Chondrocyte (in vitro differentiated cells): Measurements from ENCODE around the gene PPP1R27. TPM values are rescaled to one million over a fixed set of nuclear protein-coding genes. Genes with fewer than 3 reads are reported as not detected.

Experiments used
- DNase-seq: peaks from one replicate; pipeline ENCODE4 v3.0.0; 2021; ENCODE audit warnings: mixed read lengths, low spot score
- H3K27ac Mint-ChIP-seq: one replicate; pipeline ENCODE4 v1.8.0; 2021; ENCODE audit warnings: mild to moderate bottlenecking, moderate library complexity, mixed read lengths; ENCODE audit not compliant: unreplicated experiment
- H3K27me3 Mint-ChIP-seq: 2 replicates; pipeline ENCODE4 v1.8.0; 2021; ENCODE audit warnings: low read depth, mixed read lengths
- H3K36me3 Mint-ChIP-seq: 2 replicates; pipeline ENCODE4 v1.8.0; 2021; ENCODE audit warnings: low read depth, mixed read lengths
- H3K4me1 Mint-ChIP-seq: 2 replicates; pipeline ENCODE4 v1.8.0; 2021; ENCODE audit warnings: low read depth, mild to moderate bottlenecking, mixed read lengths
- H3K4me3 Mint-ChIP-seq: one replicate; pipeline ENCODE4 v1.8.0; 2021; ENCODE audit warnings: mild to moderate bottlenecking, moderate library complexity, mixed read lengths; ENCODE audit not compliant: unreplicated experiment
- H3K9me3 Mint-ChIP-seq: 2 replicates; pipeline ENCODE4 v1.8.0; 2021; ENCODE audit warnings: low read depth, mixed read lengths
- total RNA-seq: library from RNA; stranded (reverse); gene quantifications from 3 replicates; pipeline ENCODE4 v1.2.1, GENCODE V29; 2021
- TF ChIP-seq, protein P1 (sequence below): fragments of 200-600 bp; sonication (generic); IDR thresholded peaks from 2 replicates; pipeline ENCODE4 v1.5.0; 2021; ENCODE audit warnings: antibody characterized with exemption, mild to moderate bottlenecking, moderate library complexity

Gene PPP1R27
- total RNA-seq, 1 donor from 2014 or later, result not detected

DNA sequence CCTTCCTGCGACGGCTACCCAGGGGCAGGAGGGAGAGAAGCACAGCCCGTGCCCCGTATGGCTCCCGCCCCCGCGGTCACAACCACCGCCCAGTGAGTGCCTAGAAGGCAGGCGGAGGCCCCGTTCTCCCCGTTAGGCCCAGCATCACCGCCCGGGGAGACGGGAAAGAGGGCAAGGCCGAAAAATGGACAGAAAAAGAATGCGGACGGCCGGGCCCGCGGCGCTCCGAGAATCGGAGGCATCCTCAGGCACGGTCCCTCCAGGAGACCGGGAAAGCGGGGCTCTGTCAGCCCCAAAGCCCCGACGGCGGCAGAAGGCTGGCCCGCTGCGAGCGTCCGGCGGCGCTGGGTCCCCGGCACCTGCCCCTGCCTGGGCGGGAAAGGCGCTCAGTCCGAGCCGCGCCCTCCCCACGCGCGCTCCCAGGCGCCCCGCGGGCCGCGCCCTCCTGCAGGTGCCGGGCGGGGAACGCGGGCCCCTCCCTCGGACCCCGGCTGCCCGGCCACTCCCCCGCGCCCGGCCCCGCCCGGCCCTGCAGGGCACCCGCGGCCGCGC, 2.2 kb downstream of the PPP1R27 start:
- no peaks in the 10 kb centered on the region for H3K9me3 Mint-ChIP-seq
- H3K27me3 Mint-ChIP-seq, result no peaks in the 10 kb centered on the region
- peaks cover 31% of the 10 kb centered on the region for H3K4me1 Mint-ChIP-seq
- peak overlapping the region; percentile 89 for H3K27ac Mint-ChIP-seq
- peak overlapping the region; percentile 92 for H3K4me3 Mint-ChIP-seq
- H3K36me3 Mint-ChIP-seq, result no peaks in the 10 kb centered on the region
- TF ChIP-seq, protein P1, sequence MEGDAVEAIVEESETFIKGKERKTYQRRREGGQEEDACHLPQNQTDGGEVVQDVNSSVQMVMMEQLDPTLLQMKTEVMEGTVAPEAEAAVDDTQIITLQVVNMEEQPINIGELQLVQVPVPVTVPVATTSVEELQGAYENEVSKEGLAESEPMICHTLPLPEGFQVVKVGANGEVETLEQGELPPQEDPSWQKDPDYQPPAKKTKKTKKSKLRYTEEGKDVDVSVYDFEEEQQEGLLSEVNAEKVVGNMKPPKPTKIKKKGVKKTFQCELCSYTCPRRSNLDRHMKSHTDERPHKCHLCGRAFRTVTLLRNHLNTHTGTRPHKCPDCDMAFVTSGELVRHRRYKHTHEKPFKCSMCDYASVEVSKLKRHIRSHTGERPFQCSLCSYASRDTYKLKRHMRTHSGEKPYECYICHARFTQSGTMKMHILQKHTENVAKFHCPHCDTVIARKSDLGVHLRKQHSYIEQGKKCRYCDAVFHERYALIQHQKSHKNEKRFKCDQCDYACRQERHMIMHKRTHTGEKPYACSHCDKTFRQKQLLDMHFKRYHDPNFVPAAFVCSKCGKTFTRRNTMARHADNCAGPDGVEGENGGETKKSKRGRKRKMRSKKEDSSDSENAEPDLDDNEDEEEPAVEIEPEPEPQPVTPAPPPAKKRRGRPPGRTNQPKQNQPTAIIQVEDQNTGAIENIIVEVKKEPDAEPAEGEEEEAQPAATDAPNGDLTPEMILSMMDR, result no peak
- DNase-seq, result no peak

DNA sequence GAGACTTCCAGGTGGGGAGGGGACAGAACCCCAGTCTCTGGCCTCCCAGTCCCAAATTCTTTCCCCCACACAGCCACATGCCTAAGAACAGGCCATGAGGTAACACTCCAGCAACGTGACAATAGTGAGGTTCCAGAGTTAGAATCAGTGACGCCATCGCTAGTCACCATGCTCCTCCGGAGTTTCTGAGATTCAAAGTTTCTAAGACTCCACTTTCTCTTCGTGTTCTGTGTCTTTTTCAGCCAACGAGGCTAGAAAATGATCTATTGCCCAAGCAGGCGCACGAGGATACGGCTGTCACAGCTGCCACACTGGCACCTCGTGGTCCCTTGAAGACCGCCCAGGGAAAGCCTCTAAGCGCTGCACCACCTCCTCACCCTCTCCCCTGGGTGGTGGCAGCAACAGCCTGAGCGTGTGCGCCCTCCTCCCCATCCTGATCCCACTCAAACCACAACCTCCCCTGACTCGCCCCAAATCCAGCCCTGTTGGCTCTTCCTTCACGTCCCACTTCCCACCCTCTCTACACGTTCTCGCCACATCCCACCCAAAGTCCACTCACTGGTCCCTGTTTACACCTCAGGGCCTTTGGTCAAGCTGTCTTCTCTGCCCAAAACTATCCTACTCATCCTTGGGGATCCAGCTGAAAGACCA, 2.8 kb downstream of the PPP1R27 start:
- Mint-ChIP-seq H3K9me3 (no peaks in the 10 kb centered on the region), H3K36me3 (no peaks in the 10 kb centered on the region), H3K4me1 (peaks cover 31% of the 10 kb centered on the region), H3K4me3 (peak overlapping the region; percentile 92), H3K27ac (peak overlapping the region; percentile 89), H3K27me3 (no peaks in the 10 kb centered on the region)
- no peak for DNase-seq
- TF ChIP-seq, protein P1, result no peak

DNA sequence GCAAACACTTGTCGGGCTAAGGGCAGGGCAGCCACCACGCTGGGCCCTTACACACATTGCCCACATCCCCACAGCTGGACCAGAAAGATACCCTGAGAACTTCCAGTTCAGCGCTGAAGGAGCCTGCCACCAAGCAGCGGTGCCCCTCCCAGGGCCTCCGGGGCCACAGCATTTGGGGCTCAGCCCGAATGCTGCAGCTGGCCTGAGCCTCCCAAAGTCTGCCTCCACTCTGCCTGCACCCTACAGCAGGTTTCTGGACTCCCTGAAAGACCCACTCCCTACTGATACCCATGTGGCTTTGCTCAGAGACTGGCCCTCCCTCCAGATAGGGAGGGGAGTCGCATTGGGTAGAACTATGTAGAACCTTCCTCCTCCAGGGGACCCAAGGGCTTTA, 3.3 kb downstream of the PPP1R27 start:
- no peaks in the 10 kb centered on the region for H3K36me3 Mint-ChIP-seq
- peak overlapping the region; percentile 89 for H3K27ac Mint-ChIP-seq
- H3K9me3 Mint-ChIP-seq, result no peaks in the 10 kb centered on the region
- H3K4me1 Mint-ChIP-seq, result peaks cover 31% of the 10 kb centered on the region
- peak overlapping the region; percentile 92 for H3K4me3 Mint-ChIP-seq
- no peaks in the 10 kb centered on the region for H3K27me3 Mint-ChIP-seq
- TF ChIP-seq, protein P1, result no peak
- no peak for DNase-seq

DNA sequence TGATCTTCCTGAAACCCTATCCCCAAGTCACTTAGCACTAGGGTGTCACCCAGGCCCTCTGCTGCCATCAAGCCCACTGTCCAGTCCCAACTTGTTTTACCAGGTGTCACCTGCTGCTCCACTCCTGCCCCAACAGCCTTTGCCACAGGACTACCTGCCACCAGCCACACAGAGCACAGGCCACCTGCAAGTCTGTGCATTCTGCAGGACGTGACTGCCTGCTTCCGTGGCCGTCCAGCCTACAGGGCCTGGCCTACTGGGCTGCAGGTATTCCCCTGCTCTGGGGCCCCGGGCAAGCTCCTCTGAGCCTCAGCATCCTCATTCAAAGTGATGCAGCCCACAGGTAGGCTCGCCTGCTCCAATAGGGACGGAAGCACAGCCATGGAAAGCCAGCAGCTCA, 5.0 kb downstream of the PPP1R27 start:
- H3K27ac Mint-ChIP-seq, result no peak overlapping the region
- H3K27me3 Mint-ChIP-seq, result no peaks in the 10 kb centered on the region
- H3K36me3 Mint-ChIP-seq, result peaks cover 1% of the 10 kb centered on the region
- no peaks in the 10 kb centered on the region for H3K9me3 Mint-ChIP-seq
- H3K4me1 Mint-ChIP-seq, result peaks cover 31% of the 10 kb centered on the region
- no peak for DNase-seq
- TF ChIP-seq, protein P1, result no peak
- no peak overlapping the region for H3K4me3 Mint-ChIP-seq

DNA sequence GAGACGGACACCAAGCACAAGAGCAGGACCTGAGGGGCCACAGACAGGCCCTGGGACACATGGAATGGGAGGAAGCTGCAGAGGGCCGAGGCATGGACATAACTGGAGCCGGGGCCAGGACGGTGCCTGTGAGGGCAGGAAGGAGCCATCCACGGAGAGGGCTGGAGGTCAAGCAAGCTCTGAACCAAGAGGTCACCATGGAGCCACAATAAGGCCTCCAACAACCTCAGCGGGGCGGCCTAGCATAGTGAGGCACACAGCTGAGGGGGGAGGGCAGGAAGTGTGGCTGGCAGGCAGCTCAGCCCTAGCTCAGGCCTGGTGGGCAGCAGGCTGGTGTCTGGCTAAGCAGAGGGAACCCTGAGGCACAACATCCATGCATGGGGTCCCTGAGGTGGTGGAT, 6.2 kb downstream of the PPP1R27 start:
- H3K36me3 Mint-ChIP-seq, result peaks cover 2% of the 10 kb centered on the region
- peaks cover 27% of the 10 kb centered on the region for H3K4me1 Mint-ChIP-seq
- H3K27me3 Mint-ChIP-seq, result no peaks in the 10 kb centered on the region
- H3K27ac Mint-ChIP-seq, result no peak overlapping the region
- no peak for DNase-seq
- TF ChIP-seq, protein P1, result no peak
- H3K4me3 Mint-ChIP-seq, result no peak overlapping the region
- no peaks in the 10 kb centered on the region for H3K9me3 Mint-ChIP-seq
